Measurements from ENCODE around the gene CDYL.

CDYL gene

GRCh38 chr6:4879741-4880275 lies 103.6 kb downstream of the CDYL start:
- no peak for DNase-seq

- no peak for DNase-seq
Measured at GRCh38 chr6:4880363-4880762, 104.2 kb downstream of the CDYL start.

- no peak for DNase-seq
Measured at GRCh38 chr6:4883298-4883697, 107.1 kb downstream of the CDYL start.

GRCh38 chr6:4884646-4885340 lies 108.6 kb downstream of the CDYL start:
- DNase-seq: no peak

GRCh38 chr6:4885341-4885933 lies 109.2 kb downstream of the CDYL start:
- DNase-seq: no peak

GRCh38 chr6:4888841-4889240 lies 112.6 kb downstream of the CDYL start:
- DNase-seq: no peak

GRCh38 chr6:4889701-4890100 lies 113.5 kb downstream of the CDYL start:
- no peak for DNase-seq

- DNase-seq: no peak
Measured at GRCh38 chr6:4890191-4890590, 114.0 kb downstream of the CDYL start.

- DNase-seq: no peak
Measured at GRCh38 chr6:4890627-4891026, 114.4 kb downstream of the CDYL start.

GRCh38 chr6:4891141-4891540 lies 114.9 kb downstream of the CDYL start:
- no peak for DNase-seq

- DNase-seq: no peak
Measured at GRCh38 chr6:4892785-4893485, 116.7 kb downstream of the CDYL start.

- DNase-seq: no peak
Measured at GRCh38 chr6:4894049-4894448, 117.8 kb downstream of the CDYL start.

- DNase-seq: no peak
Measured at GRCh38 chr6:4895971-4896370, 119.8 kb downstream of the CDYL start.

- no peak for DNase-seq
Measured at GRCh38 chr6:4896401-4896800, 120.2 kb downstream of the CDYL start.

- no peak for DNase-seq
Measured at GRCh38 chr6:4899249-4900034, 123.2 kb downstream of the CDYL start.

GRCh38 chr6:4901386-4902061 lies 125.3 kb downstream of the CDYL start:
- DNase-seq: no peak

- DNase-seq: no peak
Measured at GRCh38 chr6:4902363-4902762, 126.2 kb downstream of the CDYL start.

GRCh38 chr6:4903121-4903520 lies 126.9 kb downstream of the CDYL start:
- DNase-seq: no peak

- no peak for DNase-seq
Measured at GRCh38 chr6:4903751-4904370, 127.7 kb downstream of the CDYL start.

- DNase-seq: no peak
Measured at GRCh38 chr6:4904461-4905025, 128.3 kb downstream of the CDYL start.
